ENCODE results near the gene MED9.

- TF ChIP-seq POLR2A (IDR thresholded peaks at IDR 0.05; ENCODE audit: low read depth, low read length) = no peak
- TF ChIP-seq JUN (IDR thresholded peaks at IDR 0.05; ENCODE audit: borderline replicate concordance, insufficient read depth, insufficient read length, low read depth) = no peak
- TF ChIP-seq CTCF (IDR thresholded peaks at IDR 0.05; ENCODE audit: extremely low read depth in 1 of 2, insufficient read depth in 1 of 2, low read depth in 1 of 2, low read length in 2 of 2) = no peak
- no peak for TF ChIP-seq POLR2AphosphoS5 (IDR thresholded peaks at IDR 0.05; ENCODE audit: insufficient read depth, low read depth, low read length)
- no peak for TF ChIP-seq EZH2 (IDR thresholded peaks at IDR 0.05; ENCODE audit: borderline replicate concordance, low read depth, low read length, severe bottlenecking)
- no peak for TF ChIP-seq GATA2 (IDR thresholded peaks at IDR 0.05; ENCODE audit: insufficient read depth, insufficient read length, low read depth, low read length)
- no peak for TF ChIP-seq MYC (IDR thresholded peaks at IDR 0.05; ENCODE audit: low read depth, low read length)
Observed at GRCh38 chr17:17539591-17539990, 62.8 kb downstream of the MED9 start.

All from endothelial cell of umbilical vein (primary cell).